GM12878 (cell line): ENCODE results near the gene BATF. TPM values are rescaled to one million over a fixed set of nuclear protein-coding genes. Genes with fewer than 3 reads are reported as not detected.

Experiments
- ATAC-seq: fragments of 200-7000 bp; cut with Tn5 transposase; 3 replicates; pipeline ENCODE4 v1.9.1; 2020; ENCODE audit warnings: mild to moderate bottlenecking, moderate library complexity
- BruUV-seq: library from RNA; stranded (reverse); fragments of 400-500 nt; replicated peaks from 2 replicates; lab custom pipeline; 2021; lab: Mats Ljungman, UMichigan
- CTCF ChIA-PET: fragments of 300-600 bp; sonication (Branson Sonifier 250); formaldehyde crosslinking; extraction: SDS; loops from one replicate; lab custom pipeline; 2021; ENCODE audit warnings: inconsistent platforms; lab: Yijun Ruan, JAX
- POLR2A ChIA-PET: fragments of 350-600 bp; formaldehyde crosslinking; extraction: SDS; loops from one replicate; lab custom pipeline; 2021; ENCODE audit warnings: inconsistent platforms; lab: Charles Lee
- RAD21 ChIA-PET: fragments of 300-600 bp; sonication (Branson Sonifier 250); formaldehyde crosslinking; loops from one replicate; lab custom pipeline; 2023; ENCODE audit warnings: antibody characterized with exemption; ENCODE audit not compliant: unreplicated experiment; lab: Charles Lee
- SMC1A ChIA-PET: fragments of 300-600 bp; sonication (Branson Sonifier 250); formaldehyde crosslinking; loops from one replicate; lab custom pipeline; 2023; ENCODE audit not compliant: unreplicated experiment, uncharacterized antibody; lab: Charles Lee
- DNase-seq: peaks from one replicate; pipeline ENCODE4 v3.0.0-alpha.2; 2011; ENCODE audit warnings: low read depth, low spot score
- FAIRE-seq: peaks from 3 replicates; lab custom pipeline; 2011; peaks lifted over from hg19 to GRCh38; lab: Jason Lieb, UNC
- H2AFZ ChIP-seq: 2 replicates; pipeline ENCODE4 v1.6.0; 2011; ENCODE audit warnings: low read depth, low read length, control low read depth; ENCODE audit not compliant: control insufficient read depth
- H3K27ac ChIP-seq: 2 replicates; pipeline ENCODE4 v1.5.1; 2011; ENCODE audit warnings: control low read depth; ENCODE audit not compliant: control insufficient read depth, insufficient read depth
- H3K27me3 ChIP-seq, 2 experiments: replicated peaks in 1 of 2; 2 replicates each; pipeline versions ENCODE4 v1.6.0 to v1.6.1; 2011; ENCODE audit warnings: low read length in 1 of 2; ENCODE audit not compliant: control insufficient read depth in 2 of 2, insufficient read depth in 2 of 2
- H3K36me3 ChIP-seq, 2 experiments: 2 replicates each; pipeline ENCODE4 v1.5.1; 2011; ENCODE audit warnings: low read length in 1 of 2; ENCODE audit not compliant: control insufficient read depth in 2 of 2, insufficient read depth in 2 of 2
- H3K4me1 ChIP-seq: 2 replicates; pipeline ENCODE4 v1.6.1; 2011; ENCODE audit warnings: mild to moderate bottlenecking, low read length, moderate library complexity, mixed read lengths; ENCODE audit not compliant: control insufficient read depth, insufficient read depth
- H3K4me2 ChIP-seq: 2 replicates; pipeline ENCODE4 v1.6.0; 2011; ENCODE audit warnings: control low read depth; ENCODE audit not compliant: control insufficient read depth, insufficient read depth
- H3K4me3 ChIP-seq: fragments of 200-600 bp; sonication (generic); 2 replicates; pipeline ENCODE4 v1.5.1; 2016
- H3K79me2 ChIP-seq: 2 replicates; pipeline ENCODE4 v1.6.0; 2011; ENCODE audit warnings: low read length; ENCODE audit not compliant: control insufficient read depth, insufficient read depth
- H3K9ac ChIP-seq: 2 replicates; pipeline ENCODE4 v1.8.0; 2011; ENCODE audit warnings: low read length, control low read depth, mixed read lengths; ENCODE audit not compliant: control insufficient read depth, insufficient read depth
- H3K9me3 ChIP-seq: replicated peaks from 3 replicates; pipeline ENCODE4 v1.5.1; 2011; ENCODE audit warnings: mild to moderate bottlenecking, low read length; ENCODE audit not compliant: control insufficient read depth, insufficient read depth
- H4K20me1 ChIP-seq: 2 replicates; pipeline ENCODE4 v1.6.0; 2011; ENCODE audit not compliant: control insufficient read depth, insufficient read depth
- BHLHE40 ChIP-seq, 2 experiments: fragments of 450-650 bp in 1 of 2; IDR thresholded peaks; 2 replicates each; pipeline ENCODE4 v1.6.1; 2011 to 2017; ENCODE audit warnings: low read depth in 2 of 2, borderline replicate concordance in 1 of 2, improper control_type of control experiment in 1 of 2, low read length in 1 of 2, mild to moderate bottlenecking in 1 of 2
- CBFB ChIP-seq: IDR thresholded peaks from 2 replicates; pipeline ENCODE4 v1.6.1; 2016; ENCODE audit warnings: antibody characterized with exemption, low read depth
- CREM ChIP-seq: IDR thresholded peaks from 2 replicates; pipeline ENCODE4 v1.6.1; 2014; ENCODE audit warnings: antibody characterized with exemption, low read depth
- CTCF ChIP-seq, 3 experiments: IDR thresholded peaks in 2 of 3; conservative IDR thresholded peaks in 1 of 3; 2 replicates each; pipeline ENCODE4 v1.5.1; 2011; ENCODE audit warnings: low read depth in 3 of 3, low read length in 3 of 3, mild to moderate bottlenecking in 3 of 3, control low read depth in 2 of 3, moderate library complexity in 2 of 3, inconsistent platforms in 1 of 3, mixed read lengths in 1 of 3; ENCODE audit not compliant: control insufficient read depth in 2 of 3, insufficient read depth in 1 of 3; ENCODE audit errors: extremely low read depth in 1 of 3
- ETV6 ChIP-seq, 2 experiments: fragments of 450-650 bp in 1 of 2; IDR thresholded peaks in 1 of 2; conservative IDR thresholded peaks in 1 of 2; 2 replicates each; pipeline ENCODE4 v1.6.1; 2014; ENCODE audit warnings: antibody characterized with exemption in 1 of 2, borderline replicate concordance in 1 of 2, low read depth in 1 of 2, mild to moderate bottlenecking in 1 of 2, moderate library complexity in 1 of 2
- FOXM1 ChIP-seq: IDR thresholded peaks from 2 replicates; pipeline ENCODE4 v1.6.1; 2012; ENCODE audit warnings: low read depth, mild to moderate bottlenecking, inconsistent platforms, low read length, moderate library complexity
- IKZF2 ChIP-seq, 2 experiments: fragments of 450-650 bp; IDR thresholded peaks; 2 replicates each; pipeline ENCODE4 v1.6.1; 2017; ENCODE audit warnings: mild to moderate bottlenecking in 2 of 2, moderate library complexity in 2 of 2
- IRF4 ChIP-seq: IDR thresholded peaks from 2 replicates; pipeline ENCODE4 v1.6.1; 2011; ENCODE audit warnings: low read depth, low read length
- JUNB ChIP-seq: IDR thresholded peaks from 2 replicates; pipeline ENCODE4 v1.6.1; 2016; ENCODE audit warnings: antibody characterized with exemption, mild to moderate bottlenecking
- KLF5 ChIP-seq: fragments of 450-650 bp; IDR thresholded peaks from 2 replicates; pipeline ENCODE4 v1.6.1; 2014; ENCODE audit warnings: mild to moderate bottlenecking; ENCODE audit not compliant: partially characterized antibody
- MTA2 ChIP-seq: fragments of 450-650 bp; IDR thresholded peaks from 2 replicates; pipeline ENCODE4 v1.6.1; 2016; ENCODE audit warnings: low read depth, mild to moderate bottlenecking, moderate library complexity
- MTA3 ChIP-seq: IDR thresholded peaks from 2 replicates; pipeline ENCODE4 v1.6.1; 2012; ENCODE audit warnings: low read length, inconsistent platforms, borderline replicate concordance
- MYC ChIP-seq: IDR thresholded peaks from 2 replicates; pipeline ENCODE4 v1.6.1; 2011; ENCODE audit warnings: mild to moderate bottlenecking, low read length, moderate library complexity, inconsistent platforms; ENCODE audit not compliant: insufficient read depth, insufficient replicate concordance, insufficient read length, severe bottlenecking
- NBN ChIP-seq: fragments of 450-650 bp; IDR thresholded peaks from 2 replicates; pipeline ENCODE4 v1.6.1; 2016
- NFIC ChIP-seq: IDR thresholded peaks from 2 replicates; pipeline ENCODE4 v1.6.1; 2012; ENCODE audit warnings: low read depth, mild to moderate bottlenecking, inconsistent platforms, low read length, moderate library complexity
- NR2C1 ChIP-seq: fragments of 450-650 bp; IDR thresholded peaks from 2 replicates; pipeline ENCODE4 v1.6.1; 2017; ENCODE audit warnings: antibody characterized with exemption, mild to moderate bottlenecking, moderate library complexity
- NR2F1 ChIP-seq: fragments of 450-650 bp; conservative IDR thresholded peaks from 2 replicates; pipeline ENCODE4 v1.6.1; 2017; ENCODE audit warnings: mild to moderate bottlenecking
- RELB ChIP-seq: fragments of 450-650 bp; IDR thresholded peaks from 2 replicates; pipeline ENCODE4 v1.6.1; 2017; ENCODE audit warnings: low read depth, mild to moderate bottlenecking, moderate library complexity
- STAT3 ChIP-seq: IDR thresholded peaks from 2 replicates; pipeline ENCODE4 v1.6.1; 2011; ENCODE audit warnings: low read depth, low read length, improper control_type of control experiment
- WGBS: methylation state at CpG from one replicate; pipeline ENCODE4 v1.1.6; 2016; ENCODE audit warnings: low lambda C conversion rate; ENCODE audit not compliant: insufficient replicate concordance, insufficient coverage; ENCODE audit errors: missing lambda C conversion rate; 5-methylcytosine and 5-hydroxymethylcytosine counted together
- in situ Hi-C: fragments of 300-500 bp; cut with MboI; formaldehyde crosslinking; loops from 9 replicates; pipeline ENCODE4 v1.14.3; 2018; ENCODE audit warnings: mixed read lengths
- intact Hi-C: fragments of 100-400 bp; cut with micrococcal nuclease; formaldehyde crosslinking; loops from one replicate; pipeline ENCODE4 v1.14.2; 2022; ENCODE audit not compliant: unreplicated experiment
- polyA plus RNA-seq, 11 experiments: library from polyadenylated mRNA; depleted of rRNA in 4 of 11; unstranded in 6 of 11; stranded (reverse) in 5 of 11; fragments of >200 nt; fragmentation: Nextera tagmentation in 4 of 11; fragmentation: Illumina TruSeq in 1 of 11; extraction: Ambion mirVana in 4 of 11; extraction: Trizol in 1 of 11; gene quantifications; 1 replicate in 1 of 11; 2 replicates in 10 of 11; pipeline versions ENCODE4 v1.2.1 to v1.2.3, GENCODE V29; 2011 to 2016; ENCODE audit warnings: inconsistent platforms in 2 of 11, missing spikeins in 2 of 11, low read depth in 1 of 11
- total RNA-seq, 4 experiments: library from RNA; depleted of rRNA in 3 of 4; stranded (reverse); fragments of >200 nt in 3 of 4; fragmentation: Illumina TruSeq in 1 of 4; extraction: Trizol in 1 of 4; gene quantifications; 2 replicates each; pipeline versions ENCODE4 v1.2.1 to v1.2.3, GENCODE V29; 2013 to 2021

BATF gene
- total and polyA plus RNA-seq, 10 of the 15 experiments (the other 5 are each of a cell fraction or from before 2014, with no cell fraction given), result 10.0 to 154 (median 103) TPM

- FAIRE-seq (no peak), DNase-seq (no peak), ATAC-seq (peak; percentile 6; the same call in 1 of the 3 replicates)
- Histone ChIP-seq H3K4me2 (0 out of 2 replicates have a peak overlapping the region, but pooled peaks have one; percentile 46), H2AFZ (no peak overlapping the region), H3K4me3 (no peak overlapping the region), H3K27me3 (no peaks in the 10 kb centered on the region), H3K9me3 (no peaks in the 10 kb centered on the region), H3K79me2 (no peaks in the 10 kb centered on the region; the same call in 1 of the 2 replicates), H4K20me1 (no peaks in the 10 kb centered on the region), H3K9ac (no peak overlapping the region), H3K36me3 (no peaks in the 10 kb centered on the region), H3K27ac (peak overlapping the region; percentile 54), H3K4me1 (peaks cover 79% of the 10 kb centered on the region)
- 29% methylated on average over 3 of the region's 3 CpGs for WGBS
- ChIA-PET POLR2A (interaction anchor here (1.0 to 16.2 kb wide), 9 partner anchors 8 to 165 kb away, joined by 3 to 385 read pairs (median 5); partner anchors contain the start of genes BATF, ERG28 and TTLL5), CTCF (interaction anchor here (1.0 to 19.8 kb wide), 17 partner anchors 7 to 188 kb away, joined by 3 to 520 read pairs (median 4); partner anchors contain the start of genes BATF, ERG28 and TTLL5), SMC1A (interaction anchor here (0.6 to 16.1 kb wide), 18 partner anchors 9 to 200 kb away, joined by 3 to 619 read pairs (median 5); partner anchors contain the start of gene BATF), RAD21 (interaction anchor here (0.7 to 18.1 kb wide), 17 partner anchors 9 to 201 kb away, joined by 3 to 645 read pairs (median 5); partner anchors contain the start of genes BATF, ERG28 and JDP2)
- peak; percentile 68; the same call in 1 of the 2 replicates for TF ChIP-seq NR2F1
- no peak for TF ChIP-seq CTCF (IDR thresholded peaks at IDR 0.05 in 2 of 3, conservative IDR thresholded peaks at IDR 0.05 in 1 of 3; ENCODE audit: control insufficient read depth in 2 of 3, extremely low read depth in 1 of 3, insufficient read depth in 1 of 3, low read depth in 3 of 3, low read length in 3 of 3)
- peak; percentile 42 for TF ChIP-seq RELB
- TF ChIP-seq MTA2, result peak; percentile 62
- no peak for TF ChIP-seq KLF5
- peak; percentile 64 to 69; a peak in 2 of 4 replicates for TF ChIP-seq IKZF2 (IDR thresholded peaks at IDR 0.05)
- TF ChIP-seq STAT3, result no peak
- peak; percentile 57; the same call in 1 of the 2 replicates for TF ChIP-seq NBN
- peak; percentile 79 for TF ChIP-seq JUNB
- TF ChIP-seq MTA3, result 0 out of 2 replicates have a peak, but pooled peaks have one; percentile 71
- TF ChIP-seq ETV6 (conservative IDR thresholded peaks at IDR 0.05 in 1 of 2, IDR thresholded peaks at IDR 0.05 in 1 of 2; ENCODE audit: borderline replicate concordance in 1 of 2, low read depth in 1 of 2), result peak in 1 of 2 experiments; percentile 56; a peak in 1 of 4 replicates
- peak; percentile 63 for TF ChIP-seq NR2C1
- 0 out of 2 replicates have a peak, but pooled peaks have one; percentile 51 for TF ChIP-seq IRF4
- TF ChIP-seq BHLHE40 (IDR thresholded peaks at IDR 0.05; ENCODE audit: borderline replicate concordance in 1 of 2, low read depth in 2 of 2, low read length in 1 of 2), result 0 out of 4 replicates have a peak, but pooled peaks of 1 of the 2 experiments have one; percentile 4
- peak; percentile 29; the same call in 1 of the 2 replicates for TF ChIP-seq CREM
- TF ChIP-seq NFIC, result peak; percentile 69; the same call in 1 of the 2 replicates
- 0 out of 2 replicates have a peak, but pooled peaks have one; percentile 25 for TF ChIP-seq CBFB
- no peak for TF ChIP-seq MYC
- peak; percentile 24; the same call in 1 of the 2 replicates for TF ChIP-seq FOXM1
- BruUV-seq, result no TSS peak
- in situ Hi-C loops (no loop called here), intact Hi-C loops (loop anchor here (5.0 to 10.0 kb wide), 2 partner anchors 49 to 167 kb away; partner anchors contain the start of genes ERG28 and TTLL5)
These were observed 26.9 kb upstream of the BATF start for GRCh38 chr14:75495399-75495798.
